GM13976 (cell line): Measurements from ENCODE around the gene LILRA6.
"Not testable (repeated sequence)": the region's sequence is repeated elsewhere in the genome, so short reads cannot be mapped to it uniquely, and the experiment has no call there.

Experiments used
- DNase-seq: peaks from one replicate; pipeline ENCODE4 v3.0.0; 2012; ENCODE audit warnings: low spot score
- CTCF ChIP-seq: IDR thresholded peaks from 2 replicates; pipeline ENCODE4 v1.5.1; 2012; ENCODE audit warnings: borderline replicate concordance, mild to moderate bottlenecking; ENCODE audit not compliant: insufficient read depth; ENCODE audit errors: extremely low read depth, missing control alignments, control extremely low read depth
- in situ Hi-C: fragments of 300-500 bp; cut with MboI; formaldehyde crosslinking; loops from one replicate; pipeline ENCODE4 v1.12.0; 2022; ENCODE audit warnings: low sequenced_read_pairs, mixed read lengths, inconsistent platforms; ENCODE audit not compliant: unreplicated experiment

The LILRA6 gene

GRCh38 chr19:54208784-54209057, 33.9 kb downstream of the LILRA6 start:
- no peak for DNase-seq
- no peak for TF ChIP-seq CTCF
- in situ Hi-C loops, result no loop called here

DNA sequence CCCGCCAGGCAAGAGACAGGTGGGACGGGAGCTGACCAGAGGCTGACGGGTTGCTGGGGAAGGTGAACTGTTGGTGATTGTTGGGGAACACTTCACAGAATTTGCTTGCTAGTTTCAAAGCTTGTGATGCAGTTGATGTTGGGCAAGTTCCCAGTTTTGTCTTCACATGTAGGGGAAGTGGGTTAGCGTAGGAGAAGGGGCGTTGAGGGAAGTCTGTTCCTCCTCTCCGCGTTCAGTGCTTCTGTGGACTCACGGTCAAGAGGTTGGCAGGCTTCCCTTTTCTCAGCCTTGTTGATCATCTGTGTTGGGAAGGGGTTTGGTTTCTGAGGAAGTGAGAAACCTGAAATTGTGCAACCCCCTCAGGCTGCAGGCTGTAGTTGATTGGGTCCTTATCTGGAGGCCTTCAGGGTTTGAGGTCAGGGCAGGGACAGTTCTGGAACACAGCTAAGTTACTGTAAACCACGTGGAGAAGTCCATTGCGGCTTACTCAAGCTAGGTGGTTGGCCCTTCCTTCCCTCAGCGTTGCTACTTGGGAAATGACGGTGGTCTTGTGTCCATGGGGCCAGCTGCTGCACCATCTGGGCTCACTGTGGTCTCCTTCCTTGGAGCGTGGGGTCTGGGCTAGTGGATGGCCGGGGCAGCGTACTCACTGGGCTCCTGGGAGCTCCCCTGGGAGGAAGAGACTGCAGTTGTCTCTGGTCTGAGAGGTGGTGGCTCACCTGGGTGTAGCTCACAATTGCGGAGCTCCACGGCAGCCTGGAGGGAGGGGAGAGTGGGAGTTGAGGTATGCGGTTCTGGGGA, 34.4 kb downstream of the LILRA6 start:
- peak; percentile 76 for DNase-seq
- in situ Hi-C loops, result no loop called here
- no peak for TF ChIP-seq CTCF

DNA sequence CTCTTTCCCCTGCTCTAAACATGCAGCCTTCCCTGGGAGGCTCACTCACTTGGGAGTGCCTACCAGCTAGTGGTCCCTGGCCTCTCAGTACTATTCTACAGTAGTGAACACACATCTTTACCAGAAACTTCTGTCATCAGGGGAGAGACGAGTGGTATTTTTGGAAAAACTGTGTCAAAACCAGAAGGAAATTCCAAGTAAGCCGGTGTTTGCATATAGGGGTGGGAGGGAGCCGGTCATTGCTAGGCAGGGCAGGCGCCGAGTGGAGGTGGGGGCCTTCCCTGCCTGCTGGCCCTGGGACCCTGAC, 35.0 kb downstream of the LILRA6 start:
- no peak for DNase-seq
- TF ChIP-seq CTCF, result no peak
- in situ Hi-C loops, result no loop called here

DNA sequence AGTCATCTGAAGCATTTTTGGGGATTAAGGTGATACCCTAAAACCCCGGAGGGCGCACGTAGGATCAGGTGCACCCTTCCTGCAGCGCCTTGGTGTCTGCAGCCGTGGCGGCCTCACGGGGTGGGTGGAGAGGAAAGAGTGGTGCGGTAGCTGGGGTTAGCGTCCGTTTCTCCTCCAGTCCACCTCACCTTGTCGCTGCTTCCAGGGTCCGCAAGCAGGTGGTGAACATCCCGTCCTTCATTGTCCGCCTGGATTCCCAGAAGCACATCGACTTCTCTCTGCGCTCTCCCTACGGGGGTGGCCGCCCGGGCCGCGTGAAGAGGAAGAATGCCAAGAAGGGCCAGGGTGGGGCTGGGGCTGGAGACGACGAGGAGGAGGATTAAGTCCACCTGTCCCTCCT, 35.4 kb downstream of the LILRA6 start:
- in situ Hi-C loops, DNase-seq: not testable (repeated sequence)

DNA sequence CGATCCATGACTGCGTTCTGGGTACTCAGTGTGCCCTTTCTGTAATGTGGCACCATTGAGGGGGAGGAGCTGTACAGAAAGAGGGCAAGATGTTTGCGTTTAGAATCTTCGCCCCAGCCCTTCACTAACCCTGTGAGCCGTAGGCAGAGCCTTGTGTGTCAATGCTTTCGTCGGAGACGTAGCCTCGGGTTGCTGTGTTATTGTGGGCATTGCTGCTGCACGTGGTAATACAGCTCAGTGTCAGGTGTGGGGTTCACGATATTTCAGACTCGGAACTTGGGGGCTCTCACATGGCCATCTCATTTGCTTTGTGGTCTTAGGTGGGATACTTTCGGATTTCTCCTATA, 35.8 kb downstream of the LILRA6 start:
- in situ Hi-C loops, result no loop called here
- TF ChIP-seq CTCF, result no peak
- no peak for DNase-seq

DNA sequence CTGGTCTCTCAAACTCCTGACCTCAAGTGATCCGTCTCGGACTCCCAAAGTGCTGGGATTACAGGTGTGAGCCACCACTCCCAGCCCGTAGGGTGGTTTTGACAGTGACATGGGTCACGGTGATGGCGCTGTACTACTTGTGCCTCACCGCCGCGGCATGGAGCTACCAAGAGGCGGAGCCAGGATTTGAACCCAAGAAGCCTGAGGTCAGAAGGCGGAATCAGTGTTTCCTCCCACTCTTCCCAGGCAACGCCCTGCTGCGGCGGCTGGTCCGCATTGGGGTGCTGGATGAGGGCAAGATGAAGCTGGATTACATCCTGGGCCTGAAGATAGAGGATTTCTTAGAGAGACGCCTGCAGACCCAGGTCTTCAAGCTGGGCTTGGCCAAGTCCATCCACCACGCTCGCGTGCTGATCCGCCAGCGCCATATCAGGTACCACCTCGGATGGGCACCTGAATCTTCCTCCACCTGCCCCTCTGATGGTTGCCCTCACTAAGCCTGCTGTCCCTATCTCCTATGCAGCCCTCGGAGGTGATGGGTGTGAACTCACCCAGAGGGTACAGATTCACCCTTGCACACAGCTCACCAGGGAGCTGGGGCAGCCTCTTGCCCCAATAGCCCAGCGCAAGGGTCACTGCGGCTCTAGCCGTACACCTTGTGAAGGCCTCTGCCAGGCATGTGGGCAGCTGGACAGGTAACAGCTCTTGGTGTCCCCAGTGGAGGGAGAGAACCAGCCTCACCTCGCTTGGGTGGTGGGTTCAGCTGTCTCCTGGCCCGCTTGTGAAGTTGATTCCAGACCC, 36.4 kb downstream of the LILRA6 start:
- no peak for TF ChIP-seq CTCF
- no peak for DNase-seq
- in situ Hi-C loops, result no loop called here

- no peak for DNase-seq
- no peak for TF ChIP-seq CTCF
- in situ Hi-C loops, result no loop called here
Observed at GRCh38 chr19:54204767-54205468, 37.7 kb downstream of the LILRA6 start.
